ENCODE data around the gene RAET1G. TPM values are rescaled to one million over a fixed set of nuclear protein-coding genes. Genes with fewer than 3 reads are reported as not detected.
"Not testable (repeated sequence)": the region's sequence is repeated elsewhere in the genome, so short reads cannot be mapped to it uniquely, and the experiment has no call there.

Gene RAET1G
- not detected for total RNA-seq

- H3K27me3 ChIP-seq (ENCODE audit: control insufficient read depth in 3 of 3, insufficient read depth in 3 of 3, low read length in 3 of 3): peaks cover 0 to 37% (median 4%) of the 10 kb centered on the region in 3 donors
- H3K9me3 ChIP-seq (ENCODE audit: control insufficient read depth in 3 of 3, low read length in 3 of 3): no peaks in the 10 kb centered on the region
- peak within 1 kb of the TSS; percentile 74 to 78 (median 75) for H3K4me3 ChIP-seq (ENCODE audit: low read length in 3 of 3)
- peak within 1 kb of the TSS; percentile 20 to 64 (median 57) for H3K9ac ChIP-seq (ENCODE audit: low read depth in 1 of 3, low read length in 3 of 3)
- H3K4me1 ChIP-seq (ENCODE audit: control insufficient read depth in 3 of 3, insufficient read depth in 3 of 3, low read length in 3 of 3): peaks cover 20 to 28% (median 25%) of the 10 kb centered on the region in 3 donors
- no peaks in the 10 kb centered on the region for H3K36me3 ChIP-seq (ENCODE audit: control insufficient read depth in 3 of 3, insufficient read depth in 3 of 3, low read length in 3 of 3)
- no peak within 1 kb of the TSS for H3K27ac ChIP-seq (ENCODE audit: low read depth, low read length)
Measured at GRCh38 chr6:149922642-149923326, at the start of gene RAET1G. Gene RAET1G, minus strand, starts transcription at chr6:149923121. Its CDS starts 111 bp downstream, at chr6:149923010.

GRCh38 chr6:149969635-149970034 lies 46.7 kb upstream of the RAET1G start:
- Histone ChIP-seq H3K27me3 (ENCODE audit: control insufficient read depth in 3 of 3, insufficient read depth in 3 of 3, low read length in 3 of 3) (peaks cover 43 to 57% (median 54%) of the 10 kb centered on the region in 3 donors), H3K4me3 (ENCODE audit: low read length in 3 of 3) (no peak overlapping the region), H3K9ac (ENCODE audit: low read depth in 1 of 3, low read length in 3 of 3) (no peak overlapping the region), H3K9me3 (ENCODE audit: control insufficient read depth in 3 of 3, low read length in 3 of 3) (no peaks in the 10 kb centered on the region), H3K36me3 (ENCODE audit: control insufficient read depth in 3 of 3, insufficient read depth in 3 of 3, low read length in 3 of 3) (no peaks in the 10 kb centered on the region), H3K27ac (ENCODE audit: low read depth, low read length) (no peak overlapping the region), H3K4me1 (ENCODE audit: control insufficient read depth in 3 of 3, insufficient read depth in 3 of 3, low read length in 3 of 3) (peaks cover 8 to 11% (median 10%) of the 10 kb centered on the region in 3 donors)

DNA sequence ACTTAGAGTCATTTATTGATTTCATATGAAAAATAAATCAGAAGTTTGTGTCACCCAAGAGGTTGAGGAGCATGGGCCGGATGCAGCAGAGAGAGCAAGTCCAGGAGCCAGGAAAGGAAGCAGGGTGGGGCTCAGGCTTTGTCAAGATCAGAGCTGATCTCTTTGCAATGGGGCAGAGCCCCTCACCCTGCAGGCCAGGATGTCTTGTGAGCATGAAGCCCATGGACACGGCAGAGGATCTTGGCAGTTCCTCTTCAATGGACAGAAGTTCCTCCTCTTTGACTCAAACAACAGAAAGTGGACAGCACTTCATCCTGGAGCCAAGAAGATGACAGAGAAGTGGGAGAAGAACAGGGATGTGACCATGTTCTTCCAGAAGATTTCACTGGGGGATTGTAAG lies 46.0 kb upstream of the RAET1G start:
- not testable (repeated sequence) for H3K9ac ChIP-seq (ENCODE audit: low read depth in 1 of 3, low read length in 3 of 3); H3K36me3 ChIP-seq (ENCODE audit: control insufficient read depth in 3 of 3, insufficient read depth in 3 of 3, low read length in 3 of 3); H3K9me3 ChIP-seq (ENCODE audit: control insufficient read depth in 3 of 3, low read length in 3 of 3); H3K4me3 ChIP-seq (ENCODE audit: low read length in 3 of 3); H3K27ac ChIP-seq (ENCODE audit: low read depth, low read length)
- Histone ChIP-seq H3K4me1 (ENCODE audit: control insufficient read depth in 3 of 3, insufficient read depth in 3 of 3, low read length in 3 of 3) (peaks cover 15 to 18% (median 17%) of the 10 kb centered on the region in 3 donors), H3K27me3 (ENCODE audit: control insufficient read depth in 3 of 3, insufficient read depth in 3 of 3, low read length in 3 of 3) (peaks cover 46 to 59% (median 56%) of the 10 kb centered on the region in 3 donors)

DNA sequence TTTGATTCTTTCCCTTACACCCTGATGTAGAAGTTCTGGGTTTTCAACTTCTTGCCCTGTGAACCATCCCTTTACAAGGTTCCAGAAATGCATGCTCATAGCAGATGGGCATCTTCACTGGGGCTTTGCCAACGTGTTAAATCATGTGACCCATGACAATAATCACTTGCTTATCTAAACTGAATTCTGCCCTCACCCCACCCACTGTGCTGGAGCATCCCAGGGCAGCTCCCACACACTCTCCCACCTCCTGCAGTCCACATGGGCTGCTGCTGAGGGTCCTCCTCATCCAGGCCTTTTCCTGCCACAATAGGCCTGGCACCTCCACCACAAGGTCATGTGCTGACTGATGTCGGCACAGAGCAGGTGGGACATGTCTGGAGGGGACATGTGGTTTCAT lies 45.1 kb upstream of the RAET1G start:
- not testable (repeated sequence) for H3K4me3 ChIP-seq (ENCODE audit: low read length in 3 of 3); H3K9ac ChIP-seq (ENCODE audit: low read depth in 1 of 3, low read length in 3 of 3); H3K9me3 ChIP-seq (ENCODE audit: control insufficient read depth in 3 of 3, low read length in 3 of 3); H3K27ac ChIP-seq (ENCODE audit: low read depth, low read length); H3K36me3 ChIP-seq (ENCODE audit: control insufficient read depth in 3 of 3, insufficient read depth in 3 of 3, low read length in 3 of 3)
- H3K27me3 ChIP-seq (ENCODE audit: control insufficient read depth in 3 of 3, insufficient read depth in 3 of 3, low read length in 3 of 3): peaks cover 50 to 68% (median 65%) of the 10 kb centered on the region in 3 donors
- peaks cover 21 to 25% (median 22%) of the 10 kb centered on the region in 3 donors for H3K4me1 ChIP-seq (ENCODE audit: control insufficient read depth in 3 of 3, insufficient read depth in 3 of 3, low read length in 3 of 3)

DNA sequence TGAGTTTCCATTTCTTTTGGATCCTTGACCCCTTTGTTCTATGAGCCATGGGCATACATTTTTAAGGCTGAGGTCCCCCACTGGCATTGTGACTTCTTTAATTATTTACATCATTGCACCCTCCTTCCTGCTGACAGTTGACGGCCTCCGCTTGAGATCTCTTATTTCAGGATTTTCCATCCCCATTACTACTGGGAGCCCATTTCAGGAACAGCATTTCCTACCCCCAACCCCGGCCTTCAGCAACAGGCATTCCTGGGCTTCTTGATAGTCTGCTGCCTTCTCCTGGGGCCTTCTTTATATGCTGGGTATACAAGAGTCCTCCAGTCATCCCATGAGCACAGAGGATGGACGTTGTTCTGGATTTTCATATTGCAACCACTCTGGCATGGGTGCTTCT lies 44.7 kb upstream of the RAET1G start:
- peaks cover 54 to 69% (median 69%) of the 10 kb centered on the region in 3 donors for H3K27me3 ChIP-seq (ENCODE audit: control insufficient read depth in 3 of 3, insufficient read depth in 3 of 3, low read length in 3 of 3)
- H3K9me3 ChIP-seq (ENCODE audit: control insufficient read depth in 3 of 3, low read length in 3 of 3): no peaks in the 10 kb centered on the region
- peaks cover 21 to 28% (median 24%) of the 10 kb centered on the region in 3 donors for H3K4me1 ChIP-seq (ENCODE audit: control insufficient read depth in 3 of 3, insufficient read depth in 3 of 3, low read length in 3 of 3)
- H3K9ac ChIP-seq (ENCODE audit: low read depth in 1 of 3, low read length in 3 of 3): no peak overlapping the region
- H3K4me3 ChIP-seq (ENCODE audit: low read length in 3 of 3): no peak overlapping the region
- no peak overlapping the region for H3K27ac ChIP-seq (ENCODE audit: low read depth, low read length)
- H3K36me3 ChIP-seq (ENCODE audit: control insufficient read depth in 3 of 3, insufficient read depth in 3 of 3, low read length in 3 of 3): no peaks in the 10 kb centered on the region

DNA sequence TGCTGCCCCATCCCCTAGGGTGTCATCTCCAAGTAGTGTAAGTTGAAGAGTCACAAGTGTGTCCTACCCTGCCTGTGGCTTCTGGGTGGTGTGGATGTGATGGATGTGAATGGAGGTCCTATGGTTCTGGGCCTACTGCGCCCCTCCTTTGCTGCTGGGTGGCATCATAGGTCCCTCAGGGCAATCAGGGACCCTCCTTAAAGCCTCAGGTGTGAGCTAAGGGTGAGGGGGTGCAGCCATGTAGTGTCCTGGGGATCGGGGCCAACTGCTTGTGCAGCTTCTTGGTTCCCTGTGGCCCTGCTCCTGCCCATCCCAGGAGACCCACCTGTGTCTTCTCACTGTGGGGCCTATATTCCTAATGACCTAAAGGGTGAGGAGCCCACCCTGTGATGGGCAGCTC lies 43.4 kb upstream of the RAET1G start:
- peaks cover 58 to 82% (median 79%) of the 10 kb centered on the region in 3 donors for H3K27me3 ChIP-seq (ENCODE audit: control insufficient read depth in 3 of 3, insufficient read depth in 3 of 3, low read length in 3 of 3)
- H3K36me3 ChIP-seq (ENCODE audit: control insufficient read depth in 3 of 3, insufficient read depth in 3 of 3, low read length in 3 of 3): not testable (repeated sequence)

DNA sequence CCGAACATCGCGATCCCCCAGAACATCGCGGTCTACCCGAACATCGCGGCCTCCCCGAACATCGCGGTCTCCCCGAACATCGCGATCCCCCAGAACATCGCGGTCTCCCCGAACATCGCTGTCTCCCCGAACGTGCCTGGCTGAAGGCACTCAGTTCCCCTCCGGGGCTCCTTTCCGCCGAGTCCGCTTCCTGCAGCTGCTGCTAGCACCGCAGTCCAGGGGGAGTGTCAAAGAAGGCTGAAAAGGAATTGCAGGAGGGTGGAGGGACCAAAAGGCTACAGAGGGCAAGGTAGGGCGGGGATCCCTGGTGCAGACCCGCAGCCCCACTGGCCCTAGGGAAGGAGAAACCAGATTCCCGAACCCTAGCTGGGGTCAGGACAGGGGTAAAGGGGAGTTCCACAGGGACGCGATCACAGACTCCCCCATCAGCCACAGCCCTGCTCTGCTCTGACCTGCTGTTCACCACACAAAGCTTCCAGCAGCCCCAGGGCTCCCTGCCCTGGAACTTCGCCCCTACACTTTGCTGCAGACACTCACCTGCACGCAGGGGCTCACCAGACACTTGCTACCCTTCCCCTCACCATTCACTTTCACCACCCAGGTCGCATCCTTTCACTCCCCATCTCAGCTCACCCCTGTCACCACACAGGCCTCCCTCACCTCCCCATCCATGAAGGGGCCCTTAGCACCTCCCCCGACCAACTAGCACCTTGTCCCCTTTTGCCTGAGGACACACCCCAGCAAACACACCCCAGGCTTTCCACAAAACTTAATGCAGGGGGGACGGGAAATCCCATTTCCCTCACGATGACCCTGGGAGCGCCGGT lies 42.5 kb upstream of the RAET1G start:
- H3K9ac ChIP-seq (ENCODE audit: low read depth in 1 of 3, low read length in 3 of 3): peak overlapping the region in 1 of 3 donors; percentile 16
- no peak overlapping the region for H3K27ac ChIP-seq (ENCODE audit: low read depth, low read length)
- peaks cover 61 to 81% (median 80%) of the 10 kb centered on the region in 3 donors for H3K27me3 ChIP-seq (ENCODE audit: control insufficient read depth in 3 of 3, insufficient read depth in 3 of 3, low read length in 3 of 3)
- H3K4me1 ChIP-seq (ENCODE audit: control insufficient read depth in 3 of 3, insufficient read depth in 3 of 3, low read length in 3 of 3): peaks cover 21 to 28% (median 24%) of the 10 kb centered on the region in 3 donors
- H3K9me3 ChIP-seq (ENCODE audit: control insufficient read depth in 3 of 3, low read length in 3 of 3): no peaks in the 10 kb centered on the region
- peak overlapping the region in 2 of 3 donors; percentile 67 to 74 for H3K4me3 ChIP-seq (ENCODE audit: low read length in 3 of 3)
- H3K36me3 ChIP-seq (ENCODE audit: control insufficient read depth in 3 of 3, insufficient read depth in 3 of 3, low read length in 3 of 3): no peaks in the 10 kb centered on the region

More for the DNA sequence above, 43.4 kb upstream of the RAET1G start:
- peaks cover 21 to 28% (median 24%) of the 10 kb centered on the region in 3 donors for H3K4me1 ChIP-seq (ENCODE audit: control insufficient read depth in 3 of 3, insufficient read depth in 3 of 3, low read length in 3 of 3)
- H3K4me3 ChIP-seq (ENCODE audit: low read length in 3 of 3); H3K27ac ChIP-seq (ENCODE audit: low read depth, low read length); H3K9me3 ChIP-seq (ENCODE audit: control insufficient read depth in 3 of 3, low read length in 3 of 3); H3K9ac ChIP-seq (ENCODE audit: low read depth in 1 of 3, low read length in 3 of 3): not testable (repeated sequence)

DNA sequence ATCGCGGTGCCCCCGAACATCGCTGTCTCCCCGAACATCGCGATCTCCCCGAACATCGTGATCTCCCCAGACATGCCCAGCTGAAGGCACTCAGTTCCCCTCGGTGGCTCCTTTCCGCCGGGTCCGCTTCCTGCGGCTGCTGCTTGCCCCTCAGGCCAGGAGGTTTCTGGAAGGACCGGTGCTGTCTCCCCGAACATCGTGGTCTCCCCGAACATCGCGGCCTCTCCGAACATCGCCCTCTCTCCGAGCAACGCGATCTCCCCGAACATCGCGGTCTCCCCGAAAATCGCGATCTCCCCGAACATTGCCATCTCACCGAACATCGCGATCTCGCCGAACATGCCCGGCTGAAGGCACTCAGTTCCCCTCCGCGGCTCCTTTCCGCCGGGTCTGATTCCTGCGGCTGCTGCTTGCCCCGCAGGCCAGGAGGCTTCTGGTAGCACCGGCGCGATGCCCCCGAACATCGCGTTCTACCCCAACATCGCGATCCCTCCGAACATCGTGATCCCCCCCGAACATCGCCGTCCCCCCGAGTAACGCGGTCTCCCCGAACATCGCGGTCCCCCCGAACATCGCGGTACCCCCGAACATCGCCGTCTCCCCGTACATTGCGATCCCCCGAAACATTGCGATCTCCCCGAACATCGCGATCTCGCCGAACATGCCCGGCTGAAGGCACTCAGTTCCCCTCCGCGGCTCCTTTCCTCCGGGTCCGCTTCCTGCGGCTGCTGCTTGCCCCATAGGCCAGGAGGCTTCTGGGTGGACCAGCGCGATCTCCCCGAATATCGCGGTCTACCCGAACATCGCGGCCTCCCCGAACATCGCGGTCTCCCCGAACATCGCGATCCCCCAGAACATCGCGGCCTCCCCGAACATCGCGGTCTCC lies 41.6 kb upstream of the RAET1G start:
- peaks cover 21 to 28% (median 24%) of the 10 kb centered on the region in 3 donors for H3K4me1 ChIP-seq (ENCODE audit: control insufficient read depth in 3 of 3, insufficient read depth in 3 of 3, low read length in 3 of 3)
- H3K4me3 ChIP-seq (ENCODE audit: low read length in 3 of 3): peak overlapping the region; percentile 50 to 74 (median 67)
- H3K9ac ChIP-seq (ENCODE audit: low read depth in 1 of 3, low read length in 3 of 3): peak overlapping the region in 1 of 3 donors; percentile 50
- no peaks in the 10 kb centered on the region for H3K9me3 ChIP-seq (ENCODE audit: control insufficient read depth in 3 of 3, low read length in 3 of 3)
- H3K36me3 ChIP-seq (ENCODE audit: control insufficient read depth in 3 of 3, insufficient read depth in 3 of 3, low read length in 3 of 3): no peaks in the 10 kb centered on the region
- no peak overlapping the region for H3K27ac ChIP-seq (ENCODE audit: low read depth, low read length)
- peaks cover 57 to 77% (median 72%) of the 10 kb centered on the region in 3 donors for H3K27me3 ChIP-seq (ENCODE audit: control insufficient read depth in 3 of 3, insufficient read depth in 3 of 3, low read length in 3 of 3)

- peaks cover 21 to 28% (median 24%) of the 10 kb centered on the region in 3 donors for H3K4me1 ChIP-seq (ENCODE audit: control insufficient read depth in 3 of 3, insufficient read depth in 3 of 3, low read length in 3 of 3)
- peaks cover 54 to 79% (median 70%) of the 10 kb centered on the region in 3 donors for H3K27me3 ChIP-seq (ENCODE audit: control insufficient read depth in 3 of 3, insufficient read depth in 3 of 3, low read length in 3 of 3)
- no peak within 1 kb of the TSS for H3K27ac ChIP-seq (ENCODE audit: low read depth, low read length)
- H3K9ac ChIP-seq (ENCODE audit: low read depth in 1 of 3, low read length in 3 of 3): peak within 1 kb of the TSS in 1 of 3 donors; percentile 50
- no peaks in the 10 kb centered on the region for H3K9me3 ChIP-seq (ENCODE audit: control insufficient read depth in 3 of 3, low read length in 3 of 3)
- peak within 1 kb of the TSS; percentile 50 to 74 (median 67) for H3K4me3 ChIP-seq (ENCODE audit: low read length in 3 of 3)
- no peaks in the 10 kb centered on the region for H3K36me3 ChIP-seq (ENCODE audit: control insufficient read depth in 3 of 3, insufficient read depth in 3 of 3, low read length in 3 of 3)
Measured at GRCh38 chr6:149963462-149964307, 40.8 kb upstream of the RAET1G start, which contains the start of gene ULBP1. Gene ULBP1, plus strand, starts transcription at chr6:149963943. Its CDS starts 107 bp downstream, at chr6:149964050.
